ENCODE data around the gene TLCD5. TPM values are rescaled to one million over a fixed set of nuclear protein-coding genes. Genes with fewer than 3 reads are reported as not detected.

The TLCD5 gene
- total RNA-seq, 1 experiment from 2014 or later, result 8.3 TPM

GRCh38 chr11:120279502-120279901 is 45.6 kb upstream of the TLCD5 start (continued):
- TF ChIP-seq ARID4B (CRISPR knock-in tag; IDR thresholded peaks at IDR 0.05; ENCODE audit: borderline replicate concordance), result no peak
- no peak for TF ChIP-seq KAT7 (CRISPR knock-in tag; IDR thresholded peaks at IDR 0.05; ENCODE audit: borderline replicate concordance)
- TF ChIP-seq ELF4 (CRISPR knock-in tag; IDR thresholded peaks at IDR 0.05; ENCODE audit: low read depth), result no peak
- no peak for TF ChIP-seq NFYB (CRISPR knock-in tag; conservative IDR thresholded peaks at IDR 0.05; ENCODE audit: low read depth)
- TF ChIP-seq TEAD1 (CRISPR knock-in tag; IDR thresholded peaks at IDR 0.05), result no peak
- TF ChIP-seq ZNF671 (CRISPR knock-in tag; IDR thresholded peaks at IDR 0.05), result no peak
- TF ChIP-seq PREB (CRISPR knock-in tag; IDR thresholded peaks at IDR 0.05; ENCODE audit: borderline replicate concordance), result no peak
- no peak for TF ChIP-seq SMAD4 (CRISPR knock-in tag; IDR thresholded peaks at IDR 0.05)
- no peak for TF ChIP-seq E2F4 (CRISPR knock-in tag; IDR thresholded peaks at IDR 0.05; ENCODE audit: borderline replicate concordance, low read depth)
- no peak for TF ChIP-seq ZNF138 (CRISPR knock-in tag; conservative IDR thresholded peaks at IDR 0.05)
- no peak for TF ChIP-seq TEAD4 (CRISPR knock-in tag; IDR thresholded peaks at IDR 0.05)

DNA sequence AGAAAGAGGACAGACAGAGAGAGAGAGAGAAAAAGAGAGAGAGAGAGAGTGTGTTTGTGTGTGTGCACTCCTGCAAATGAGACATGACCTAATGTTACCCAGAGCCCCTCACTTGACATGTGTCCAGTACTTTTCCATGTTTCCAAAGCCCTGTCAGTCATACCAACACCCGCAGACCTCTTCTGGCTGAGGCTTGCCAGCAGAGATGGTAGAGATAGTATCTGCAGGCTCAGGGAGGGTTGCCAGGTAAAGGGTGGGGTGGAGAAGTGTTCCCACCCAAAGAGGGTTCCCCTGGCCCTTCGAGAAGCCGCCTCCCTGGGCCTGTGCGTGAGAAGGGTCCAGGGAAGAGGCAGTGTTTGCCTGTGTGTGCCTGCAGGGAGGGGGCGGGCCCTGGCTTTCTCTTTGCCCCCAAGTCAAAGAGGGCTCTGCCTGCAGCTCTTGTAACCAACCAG is 44.5 kb upstream of the TLCD5 start:
- POLR2A ChIA-PET, result no interaction called here
- Mint-ChIP-seq H3K9me3 (no peaks in the 10 kb centered on the region), H3K36me3 (no peaks in the 10 kb centered on the region), H3K4me3 (no peak overlapping the region), H3K27ac (no peak overlapping the region), H3K27me3 (ENCODE audit: low read depth) (no peaks in the 10 kb centered on the region), H3K4me1 (peaks cover 12% of the 10 kb centered on the region)
- CTCF ChIA-PET, result interaction anchor here (0.6 to 1.8 kb wide), 2 partner anchors 26 kb away, joined by 3 to 5 read pairs; no protein-coding TSS in a partner anchor
- DNase-seq (ENCODE audit: low spot score), result no peak
- no peak for ATAC-seq
- TF ChIP-seq TEAD4 (CRISPR knock-in tag; IDR thresholded peaks at IDR 0.05), result no peak
- TF ChIP-seq, protein P1, sequence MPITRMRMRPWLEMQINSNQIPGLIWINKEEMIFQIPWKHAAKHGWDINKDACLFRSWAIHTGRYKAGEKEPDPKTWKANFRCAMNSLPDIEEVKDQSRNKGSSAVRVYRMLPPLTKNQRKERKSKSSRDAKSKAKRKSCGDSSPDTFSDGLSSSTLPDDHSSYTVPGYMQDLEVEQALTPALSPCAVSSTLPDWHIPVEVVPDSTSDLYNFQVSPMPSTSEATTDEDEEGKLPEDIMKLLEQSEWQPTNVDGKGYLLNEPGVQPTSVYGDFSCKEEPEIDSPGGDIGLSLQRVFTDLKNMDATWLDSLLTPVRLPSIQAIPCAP (CRISPR knock-in tag; IDR thresholded peaks at IDR 0.05), result no peak
- TF ChIP-seq ETV6 (CRISPR knock-in tag; IDR thresholded peaks at IDR 0.05), result no peak
- no peak for TF ChIP-seq ZNF263 (CRISPR knock-in tag; IDR thresholded peaks at IDR 0.05; ENCODE audit: low read depth)
- TF ChIP-seq PRDM15 (CRISPR knock-in tag; IDR thresholded peaks at IDR 0.05), result no peak
- TF ChIP-seq KAT7 (CRISPR knock-in tag; IDR thresholded peaks at IDR 0.05; ENCODE audit: borderline replicate concordance), result no peak
- TF ChIP-seq, protein P2, sequence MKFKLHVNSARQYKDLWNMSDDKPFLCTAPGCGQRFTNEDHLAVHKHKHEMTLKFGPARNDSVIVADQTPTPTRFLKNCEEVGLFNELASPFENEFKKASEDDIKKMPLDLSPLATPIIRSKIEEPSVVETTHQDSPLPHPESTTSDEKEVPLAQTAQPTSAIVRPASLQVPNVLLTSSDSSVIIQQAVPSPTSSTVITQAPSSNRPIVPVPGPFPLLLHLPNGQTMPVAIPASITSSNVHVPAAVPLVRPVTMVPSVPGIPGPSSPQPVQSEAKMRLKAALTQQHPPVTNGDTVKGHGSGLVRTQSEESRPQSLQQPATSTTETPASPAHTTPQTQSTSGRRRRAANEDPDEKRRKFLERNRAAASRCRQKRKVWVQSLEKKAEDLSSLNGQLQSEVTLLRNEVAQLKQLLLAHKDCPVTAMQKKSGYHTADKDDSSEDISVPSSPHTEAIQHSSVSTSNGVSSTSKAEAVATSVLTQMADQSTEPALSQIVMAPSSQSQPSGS (CRISPR knock-in tag; IDR thresholded peaks at IDR 0.05; ENCODE audit: borderline replicate concordance, low read depth), result no peak
- no peak for TF ChIP-seq NFYB (CRISPR knock-in tag; conservative IDR thresholded peaks at IDR 0.05; ENCODE audit: low read depth)
- TF ChIP-seq, protein P3, sequence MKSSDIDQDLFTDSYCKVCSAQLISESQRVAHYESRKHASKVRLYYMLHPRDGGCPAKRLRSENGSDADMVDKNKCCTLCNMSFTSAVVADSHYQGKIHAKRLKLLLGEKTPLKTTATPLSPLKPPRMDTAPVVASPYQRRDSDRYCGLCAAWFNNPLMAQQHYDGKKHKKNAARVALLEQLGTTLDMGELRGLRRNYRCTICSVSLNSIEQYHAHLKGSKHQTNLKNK (CRISPR knock-in tag; IDR thresholded peaks at IDR 0.05), result no peak
- TF ChIP-seq ZNF425 (CRISPR knock-in tag; conservative IDR thresholded peaks at IDR 0.05), result no peak
- no peak for TF ChIP-seq GABPB1 (CRISPR knock-in tag; IDR thresholded peaks at IDR 0.05)
- no peak for TF ChIP-seq HMGA2 (CRISPR knock-in tag; IDR thresholded peaks at IDR 0.05)
- no peak for TF ChIP-seq NR1H2 (CRISPR knock-in tag; IDR thresholded peaks at IDR 0.05)

Measured in WTC11 (cell line).